Measurements from ENCODE around the gene PAQR4.

Gene PAQR4

DNA sequence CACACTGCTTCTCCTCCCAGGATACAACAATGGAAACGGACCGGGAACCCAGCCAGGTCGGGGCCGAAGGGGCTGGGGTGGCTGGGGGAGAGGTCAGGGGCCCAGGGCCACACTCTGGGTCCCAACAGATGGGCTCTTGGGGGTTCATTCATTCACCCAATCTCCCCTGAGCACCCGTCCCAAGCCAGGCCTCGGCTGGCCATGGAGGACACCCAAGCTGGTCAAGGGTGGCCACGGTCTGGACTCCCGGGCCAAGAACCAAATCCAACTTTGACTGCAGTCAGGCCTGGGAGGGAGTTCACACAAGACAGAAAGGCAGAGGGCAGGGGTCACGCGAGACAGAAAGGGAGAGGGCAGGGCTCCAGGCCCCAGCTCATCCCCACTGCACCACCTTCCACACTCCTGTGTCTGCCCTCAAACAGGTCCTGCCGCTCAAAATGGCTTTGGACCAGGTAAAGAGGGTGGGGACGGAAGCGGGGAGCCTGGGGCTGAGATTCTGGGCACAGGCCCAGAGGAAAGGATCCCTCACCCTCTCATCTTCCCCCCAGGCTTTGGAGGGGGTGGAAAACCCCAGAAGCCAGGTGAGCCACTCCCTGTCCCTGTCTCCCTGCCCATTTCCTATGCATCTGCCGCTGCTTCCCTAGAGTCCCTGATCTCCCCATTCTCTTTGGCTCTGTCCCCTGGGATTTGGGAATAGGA is 23.4 kb downstream of the PAQR4 start:
- DNase-seq (ENCODE audit: low read depth, low spot score), result no peak
- in situ Hi-C loops (cut with HindIII; ENCODE audit: low sequenced_read_pairs), result no loop called here
- TF ChIP-seq CTCF (IDR thresholded peaks at IDR 0.05; ENCODE audit: low read depth, low read length), result no peak
- no peak overlapping the region for H3K4me3 ChIP-seq (ENCODE audit: low read depth, low read length)

GRCh38 chr16:2996298-2996697 is 27.1 kb downstream of the PAQR4 start:
- H3K4me3 ChIP-seq (ENCODE audit: low read depth, low read length), result no peak overlapping the region
- DNase-seq (ENCODE audit: low read depth, low spot score), result no peak
- no peak for TF ChIP-seq CTCF (IDR thresholded peaks at IDR 0.05; ENCODE audit: low read depth, low read length)
- in situ Hi-C loops (cut with HindIII; ENCODE audit: low sequenced_read_pairs), result no loop called here

DNA sequence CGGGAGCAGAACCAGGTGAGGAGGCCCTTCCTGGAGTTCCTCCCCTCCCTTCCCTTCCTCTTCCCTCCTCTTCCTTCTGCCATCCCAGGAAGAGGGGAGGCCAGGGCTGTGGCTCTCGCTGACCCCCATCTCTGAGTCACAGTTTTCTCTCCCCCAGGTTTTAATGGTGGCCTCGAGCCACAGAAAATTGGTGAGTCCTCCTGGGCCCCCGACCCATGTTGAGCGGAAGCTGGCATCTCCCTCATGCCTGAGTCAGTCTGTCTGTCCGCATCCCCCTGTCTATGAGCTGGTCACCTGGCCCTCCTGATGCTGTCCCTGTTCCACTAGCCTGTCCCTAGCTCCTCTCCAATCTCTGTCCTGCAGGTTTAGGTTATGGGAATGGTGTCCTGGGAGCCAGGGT is 30.8 kb downstream of the PAQR4 start:
- no peak overlapping the region for H3K4me3 ChIP-seq (ENCODE audit: low read depth, low read length)
- in situ Hi-C loops (cut with HindIII; ENCODE audit: low sequenced_read_pairs), result no loop called here
- no peak for DNase-seq (ENCODE audit: low read depth, low spot score)
- TF ChIP-seq CTCF (IDR thresholded peaks at IDR 0.05; ENCODE audit: low read depth, low read length), result no peak

DNA sequence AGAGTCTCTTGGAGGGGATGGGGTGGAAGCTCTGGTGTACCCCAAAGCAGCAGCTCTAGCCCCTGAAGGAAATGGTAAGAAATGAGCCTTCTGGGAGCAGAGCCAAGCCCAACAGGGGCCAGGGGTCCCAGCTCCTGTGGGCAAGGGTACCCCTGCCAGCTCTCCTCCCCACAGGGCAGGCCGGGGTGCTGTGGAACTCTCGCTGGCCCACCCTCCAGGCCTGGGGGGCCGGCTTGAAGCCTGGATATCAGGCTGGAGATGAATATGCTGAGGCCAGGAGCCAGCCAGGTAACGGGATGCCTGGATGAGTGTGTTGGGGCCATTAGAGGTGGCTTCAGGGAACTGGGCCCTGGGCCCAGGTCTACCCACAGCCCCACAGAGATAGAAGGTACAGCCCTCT is 31.4 kb downstream of the PAQR4 start:
- DNase-seq (ENCODE audit: low read depth, low spot score), result no peak
- in situ Hi-C loops (cut with HindIII; ENCODE audit: low sequenced_read_pairs), result no loop called here
- H3K4me3 ChIP-seq (ENCODE audit: low read depth, low read length), result no peak overlapping the region
- no peak for TF ChIP-seq CTCF (IDR thresholded peaks at IDR 0.05; ENCODE audit: low read depth, low read length)

DNA sequence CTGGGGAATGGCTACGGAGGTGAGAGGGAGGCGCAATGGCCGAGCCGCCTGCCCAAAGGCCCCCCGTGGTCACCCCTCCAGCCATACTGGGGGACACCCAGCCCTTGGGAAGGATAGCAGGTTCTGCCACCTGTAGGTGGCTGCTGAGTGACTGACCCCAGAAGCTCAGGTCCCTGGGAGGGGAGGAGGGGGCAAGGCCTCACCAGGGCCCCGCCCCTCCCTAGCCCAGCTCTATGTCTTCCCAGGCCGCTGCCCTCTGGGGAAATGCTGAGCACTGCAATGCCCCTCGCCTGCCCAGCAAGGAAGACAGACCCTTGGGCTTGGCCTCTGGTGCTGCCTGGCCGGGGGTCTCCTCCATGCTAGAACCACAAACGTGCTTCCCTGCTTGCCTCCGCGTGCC is 32.2 kb downstream of the PAQR4 start:
- no peak for DNase-seq (ENCODE audit: low read depth, low spot score)
- TF ChIP-seq CTCF (IDR thresholded peaks at IDR 0.05; ENCODE audit: low read depth, low read length), result no peak
- in situ Hi-C loops (cut with HindIII; ENCODE audit: low sequenced_read_pairs), result no loop called here
- no peak overlapping the region for H3K4me3 ChIP-seq (ENCODE audit: low read depth, low read length)

- peak; percentile 98 for DNase-seq (ENCODE audit: low read depth, low spot score)
- peak; percentile 47 for TF ChIP-seq CTCF (IDR thresholded peaks at IDR 0.05; ENCODE audit: low read depth, low read length)
- no peak overlapping the region for H3K4me3 ChIP-seq (ENCODE audit: low read depth, low read length)
- in situ Hi-C loops (cut with HindIII; ENCODE audit: low sequenced_read_pairs), result no loop called here
Observed at GRCh38 chr16:3003582-3004270, 34.6 kb downstream of the PAQR4 start.
